ENCODE results near the gene C10orf62.
"Not testable (repeated sequence)": the region's sequence is repeated elsewhere in the genome, so short reads cannot be mapped to it uniquely, and the experiment has no call there.

C10orf62 gene

GRCh38 chr10:97566336-97566996 lies 23.1 kb upstream of the C10orf62 start:
- no peak for DNase-seq

GRCh38 chr10:97567891-97568290 lies 21.6 kb upstream of the C10orf62 start:
- no peak for DNase-seq

GRCh38 chr10:97570146-97570788 lies 19.3 kb upstream of the C10orf62 start:
- no peak for DNase-seq

- DNase-seq: peak; percentile 21
These were observed 18.6 kb upstream of the C10orf62 start for GRCh38 chr10:97570789-97571471.

GRCh38 chr10:97571622-97572021 lies 17.9 kb upstream of the C10orf62 start:
- DNase-seq: no peak

- peak; percentile 80 for DNase-seq
These were observed 17.1 kb upstream of the C10orf62 start, which contains the start of gene ANKRD2 for GRCh38 chr10:97572214-97572989. ANKRD2 (plus strand) TSS chr10:97572779; CDS start chr10:97572789, 10 bp downstream.

- no peak for DNase-seq
These were observed 16.5 kb upstream of the C10orf62 start for GRCh38 chr10:97573021-97573420.

GRCh38 chr10:97573672-97574071 lies 15.8 kb upstream of the C10orf62 start:
- DNase-seq: no peak

- DNase-seq: no peak
These were observed 15.0 kb upstream of the C10orf62 start for GRCh38 chr10:97574374-97575126.

GRCh38 chr10:97575127-97575668 lies 14.3 kb upstream of the C10orf62 start:
- no peak for DNase-seq

GRCh38 chr10:97576487-97576886 lies 13.0 kb upstream of the C10orf62 start:
- not testable (repeated sequence) for DNase-seq

- DNase-seq: no peak
These were observed 11.8 kb upstream of the C10orf62 start for GRCh38 chr10:97577701-97578100.

- no peak for DNase-seq
These were observed 11.2 kb upstream of the C10orf62 start for GRCh38 chr10:97578171-97578844.

GRCh38 chr10:97580421-97581367 lies 8.8 kb upstream of the C10orf62 start:
- DNase-seq: no peak

GRCh38 chr10:97582169-97582568 lies 7.4 kb upstream of the C10orf62 start:
- DNase-seq: no peak

GRCh38 chr10:97583476-97583875 lies 6.0 kb upstream of the C10orf62 start:
- DNase-seq: no peak

- peak; percentile 90 for DNase-seq
These were observed 5.3 kb upstream of the C10orf62 start, which contains the start of gene HOGA1 for GRCh38 chr10:97584060-97584797. HOGA1 (plus strand) TSS chr10:97584389; CDS start chr10:97584704, 315 bp downstream.

GRCh38 chr10:97584798-97585438 lies 4.6 kb upstream of the C10orf62 start:
- DNase-seq: no peak

- no peak for DNase-seq
These were observed 4.1 kb upstream of the C10orf62 start for GRCh38 chr10:97585439-97585811.
